MM.1S (cell line): ENCODE measurements around the gene GPD1.

ENCODE experiments used
- DNase-seq: peaks from one replicate; pipeline ENCODE4 v3.0.0-alpha.2; 2015
- H2AFZ ChIP-seq: fragments of 300-600 bp; sonication (generic); 2 replicates; pipeline ENCODE4 v1.6.0; 2016; ENCODE audit warnings: antibody characterized with exemption, low read length
- H3F3A ChIP-seq: fragments of 300-600 bp; sonication (generic); 2 replicates; pipeline ENCODE4 v1.6.1; 2016; ENCODE audit warnings: mild to moderate bottlenecking, antibody characterized with exemption, low read length, moderate library complexity, mixed read lengths; ENCODE audit not compliant: insufficient read depth
- H3K27ac ChIP-seq: fragments of 300-600 bp; sonication (generic); 2 replicates; pipeline ENCODE4 v1.5.1; 2016; ENCODE audit warnings: mild to moderate bottlenecking, low read length
- H3K27me3 ChIP-seq: fragments of 300-600 bp; sonication (generic); replicated peaks from 2 replicates; pipeline ENCODE4 v1.6.0; 2016; ENCODE audit warnings: low read length; ENCODE audit not compliant: insufficient read depth
- H3K36me3 ChIP-seq: fragments of 300-600 bp; sonication (generic); replicated peaks from 2 replicates; pipeline ENCODE4 v1.6.1; 2016; ENCODE audit warnings: mild to moderate bottlenecking, low read length, mixed read lengths; ENCODE audit not compliant: insufficient read depth
- H3K4me1 ChIP-seq: fragments of 300-600 bp; sonication (generic); 2 replicates; pipeline ENCODE4 v1.6.1; 2016; ENCODE audit warnings: low read length, mixed read lengths
- H3K4me2 ChIP-seq: fragments of 300-600 bp; sonication (generic); 2 replicates; pipeline ENCODE4 v1.6.0; 2016; ENCODE audit warnings: low read depth, low read length
- H3K4me3 ChIP-seq: fragments of 300-600 bp; sonication (generic); 2 replicates; pipeline ENCODE4 v1.5.1; 2016; ENCODE audit warnings: low read length, mixed read lengths
- H3K79me2 ChIP-seq: fragments of 300-600 bp; sonication (generic); 2 replicates; pipeline ENCODE4 v1.6.1; 2016; ENCODE audit warnings: mixed run types, low read length, mixed read lengths
- H3K9ac ChIP-seq: fragments of 300-600 bp; sonication (generic); 2 replicates; pipeline ENCODE4 v1.6.1; 2016; ENCODE audit warnings: low read length, mixed read lengths
- H3K9me2 ChIP-seq: fragments of 300-600 bp; sonication (generic); replicated peaks from 2 replicates; pipeline ENCODE4 v1.6.1; 2016; ENCODE audit warnings: mild to moderate bottlenecking, low read length, mixed read lengths; ENCODE audit not compliant: insufficient read depth
- H3K9me3 ChIP-seq: fragments of 300-600 bp; sonication (generic); replicated peaks from 2 replicates; pipeline ENCODE4 v1.6.1; 2016; ENCODE audit warnings: mild to moderate bottlenecking, low read length, mixed read lengths; ENCODE audit not compliant: insufficient read depth
- H4K20me1 ChIP-seq: fragments of 300-600 bp; sonication (generic); 2 replicates; pipeline ENCODE4 v1.6.1; 2016; ENCODE audit warnings: mild to moderate bottlenecking, low read length, moderate library complexity, mixed read lengths; ENCODE audit not compliant: insufficient read depth
- EZH2 ChIP-seq: fragments of 300-600 bp; sonication (generic); optimal IDR thresholded peaks from 2 replicates; pipeline ENCODE3; 2017; ENCODE audit warnings: low read depth, mild to moderate bottlenecking, antibody characterized with exemption, low read length, mixed read lengths
- EZH2phosphoT487 ChIP-seq: fragments of 300-600 bp; sonication (generic); IDR thresholded peaks from 2 replicates; pipeline ENCODE4 v1.6.1; 2018; ENCODE audit warnings: antibody characterized with exemption, low read length
- TF ChIP-seq, protein P1 (sequence below): fragments of 300-600 bp; sonication (generic); IDR thresholded peaks from 2 replicates; pipeline ENCODE4 v1.5.1; 2016; ENCODE audit warnings: antibody characterized with exemption, low read length, mixed read lengths

The GPD1 gene

DNA sequence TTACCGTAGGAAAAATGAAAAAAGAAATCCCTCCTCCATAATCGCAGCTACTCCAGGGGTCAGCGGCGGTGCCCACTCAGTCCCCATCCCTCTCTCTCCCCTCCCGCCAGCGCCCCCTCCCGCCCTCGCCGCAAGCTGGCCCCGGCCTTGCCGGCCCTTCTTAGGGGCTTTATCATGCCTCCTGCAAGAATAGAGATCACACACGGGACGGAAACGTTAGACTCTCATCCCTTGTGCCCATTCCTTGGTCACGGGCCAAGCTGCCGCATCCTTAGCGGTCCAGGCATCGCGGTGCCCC is 7.5 kb downstream of the GPD1 start:
- H3K27me3 ChIP-seq, result no peaks in the 10 kb centered on the region
- H4K20me1 ChIP-seq, result no peaks in the 10 kb centered on the region
- H3K79me2 ChIP-seq, result peaks cover 42% of the 10 kb centered on the region
- H3K9me2 ChIP-seq, result no peaks in the 10 kb centered on the region
- H3K36me3 ChIP-seq, result no peaks in the 10 kb centered on the region
- peak overlapping the region; percentile 98 for H3K4me2 ChIP-seq
- DNase-seq, result no peak
- TF ChIP-seq EZH2, result no peak
- H3K4me1 ChIP-seq, result peaks cover 32% of the 10 kb centered on the region
- peak overlapping the region; percentile 64 for H2AFZ ChIP-seq
- H3F3A ChIP-seq, result peaks cover 34% of the 10 kb centered on the region
- peak overlapping the region; percentile 98 for H3K27ac ChIP-seq
- H3K9ac ChIP-seq, result peak overlapping the region; percentile 74
- H3K4me3 ChIP-seq, result peak overlapping the region; percentile 58
- no peaks in the 10 kb centered on the region for H3K9me3 ChIP-seq

GRCh38 chr12:50111693-50112455 is 8.1 kb downstream of the GPD1 start, which contains the start of gene COX14:
Gene COX14 (plus strand): TSS chr12:50112236. CDS start chr12:50120044, 7,808 bp downstream.
- H3K36me3 ChIP-seq, result no peaks in the 10 kb centered on the region
- peaks cover 34% of the 10 kb centered on the region for H3F3A ChIP-seq
- peak within 1 kb of the TSS; percentile 87 for H3K9ac ChIP-seq
- H4K20me1 ChIP-seq, result no peaks in the 10 kb centered on the region
- H2AFZ ChIP-seq, result peak within 1 kb of the TSS; percentile 64
- DNase-seq, result peak; percentile 100
- no peaks in the 10 kb centered on the region for H3K9me2 ChIP-seq
- peaks cover 32% of the 10 kb centered on the region for H3K4me1 ChIP-seq
- peak within 1 kb of the TSS; percentile 93 for H3K4me3 ChIP-seq
- H3K79me2 ChIP-seq, result peaks cover 48% of the 10 kb centered on the region
- H3K9me3 ChIP-seq, result no peaks in the 10 kb centered on the region
- peak within 1 kb of the TSS; percentile 98 for H3K27ac ChIP-seq
- TF ChIP-seq, protein P1, sequence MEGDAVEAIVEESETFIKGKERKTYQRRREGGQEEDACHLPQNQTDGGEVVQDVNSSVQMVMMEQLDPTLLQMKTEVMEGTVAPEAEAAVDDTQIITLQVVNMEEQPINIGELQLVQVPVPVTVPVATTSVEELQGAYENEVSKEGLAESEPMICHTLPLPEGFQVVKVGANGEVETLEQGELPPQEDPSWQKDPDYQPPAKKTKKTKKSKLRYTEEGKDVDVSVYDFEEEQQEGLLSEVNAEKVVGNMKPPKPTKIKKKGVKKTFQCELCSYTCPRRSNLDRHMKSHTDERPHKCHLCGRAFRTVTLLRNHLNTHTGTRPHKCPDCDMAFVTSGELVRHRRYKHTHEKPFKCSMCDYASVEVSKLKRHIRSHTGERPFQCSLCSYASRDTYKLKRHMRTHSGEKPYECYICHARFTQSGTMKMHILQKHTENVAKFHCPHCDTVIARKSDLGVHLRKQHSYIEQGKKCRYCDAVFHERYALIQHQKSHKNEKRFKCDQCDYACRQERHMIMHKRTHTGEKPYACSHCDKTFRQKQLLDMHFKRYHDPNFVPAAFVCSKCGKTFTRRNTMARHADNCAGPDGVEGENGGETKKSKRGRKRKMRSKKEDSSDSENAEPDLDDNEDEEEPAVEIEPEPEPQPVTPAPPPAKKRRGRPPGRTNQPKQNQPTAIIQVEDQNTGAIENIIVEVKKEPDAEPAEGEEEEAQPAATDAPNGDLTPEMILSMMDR, result peak; percentile 97
- no peak for TF ChIP-seq EZH2phosphoT487
- peak within 1 kb of the TSS; percentile 98 for H3K4me2 ChIP-seq
- no peaks in the 10 kb centered on the region for H3K27me3 ChIP-seq

DNA sequence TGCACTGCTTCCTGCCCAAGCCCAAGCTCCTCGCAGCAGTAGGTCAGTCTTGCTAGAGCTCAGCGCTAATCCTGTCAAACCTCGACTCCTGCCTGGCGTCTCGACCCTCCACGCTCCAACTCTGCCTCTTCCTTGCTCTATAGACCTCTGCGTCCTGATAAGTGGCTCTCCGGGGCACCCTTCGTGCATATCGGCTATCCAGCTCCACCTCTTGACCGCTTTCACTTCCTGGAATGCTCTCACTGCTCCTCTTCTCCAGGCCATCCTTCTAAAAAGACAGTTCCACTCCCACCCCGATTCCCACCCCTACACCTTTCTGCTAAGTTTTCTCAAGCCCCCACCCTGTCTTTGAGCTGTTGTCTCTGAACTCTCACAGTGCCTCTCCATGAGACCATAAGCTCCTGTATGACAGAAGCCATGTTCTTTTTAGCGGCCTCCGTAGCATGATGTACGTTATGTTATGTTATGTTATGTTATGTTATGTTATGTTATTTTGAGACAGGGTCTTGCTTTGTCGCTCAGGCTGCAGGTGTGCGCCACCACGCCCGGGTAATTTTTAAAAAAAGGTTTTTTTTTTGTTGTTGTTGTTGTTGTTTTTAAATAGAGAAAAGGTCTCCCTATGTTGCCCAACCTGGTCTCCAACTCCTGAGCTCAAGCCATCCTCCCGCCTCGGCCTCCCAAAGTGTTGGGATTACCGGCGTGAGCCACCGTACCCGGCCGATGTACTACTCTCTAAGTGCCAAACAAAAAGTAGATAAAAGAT is 8.8 kb downstream of the GPD1 start:
- H2AFZ ChIP-seq, result peak overlapping the region; percentile 59

More for the DNA sequence above, 8.8 kb downstream of the GPD1 start:
- Histone ChIP-seq H3K79me2 (peaks cover 54% of the 10 kb centered on the region), H3K4me2 (peak overlapping the region; percentile 46), H3K9me3 (no peaks in the 10 kb centered on the region), H3K27ac (peak overlapping the region; percentile 98), H3K27me3 (no peaks in the 10 kb centered on the region), H3K4me1 (peaks cover 32% of the 10 kb centered on the region), H4K20me1 (no peaks in the 10 kb centered on the region), H3F3A (peaks cover 34% of the 10 kb centered on the region), H3K36me3 (no peaks in the 10 kb centered on the region), H3K9ac (peak overlapping the region; percentile 87), H3K9me2 (no peaks in the 10 kb centered on the region), H3K4me3 (peak overlapping the region; percentile 93)
- DNase-seq, result peak; percentile 16
- TF ChIP-seq, protein P1, result no peak
- no peak for TF ChIP-seq EZH2
- no peak for TF ChIP-seq EZH2phosphoT487
